ENCODE measurements around the gene RAB11FIP4.

DNA sequence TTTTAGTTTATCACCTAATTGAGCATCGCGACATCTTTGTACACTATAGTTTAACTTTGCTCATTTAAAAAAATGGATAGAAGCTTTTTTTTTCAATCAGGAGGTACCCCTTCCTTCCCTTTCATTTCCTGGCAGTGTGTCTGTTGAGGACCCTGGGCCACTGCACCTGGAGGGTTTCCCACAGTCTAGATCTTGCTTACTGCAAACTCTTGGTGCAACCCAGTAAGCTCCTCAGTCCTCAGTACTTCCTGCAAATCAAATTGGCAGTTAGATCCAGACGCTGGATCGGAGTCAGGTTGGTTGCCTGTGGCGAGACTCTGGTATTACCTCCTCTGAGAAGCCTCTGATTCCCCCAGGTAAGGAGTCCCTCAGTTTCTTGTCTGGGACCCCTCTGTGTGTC is 162.0 kb downstream of the RAB11FIP4 start:
- TF ChIP-seq, protein P1, sequence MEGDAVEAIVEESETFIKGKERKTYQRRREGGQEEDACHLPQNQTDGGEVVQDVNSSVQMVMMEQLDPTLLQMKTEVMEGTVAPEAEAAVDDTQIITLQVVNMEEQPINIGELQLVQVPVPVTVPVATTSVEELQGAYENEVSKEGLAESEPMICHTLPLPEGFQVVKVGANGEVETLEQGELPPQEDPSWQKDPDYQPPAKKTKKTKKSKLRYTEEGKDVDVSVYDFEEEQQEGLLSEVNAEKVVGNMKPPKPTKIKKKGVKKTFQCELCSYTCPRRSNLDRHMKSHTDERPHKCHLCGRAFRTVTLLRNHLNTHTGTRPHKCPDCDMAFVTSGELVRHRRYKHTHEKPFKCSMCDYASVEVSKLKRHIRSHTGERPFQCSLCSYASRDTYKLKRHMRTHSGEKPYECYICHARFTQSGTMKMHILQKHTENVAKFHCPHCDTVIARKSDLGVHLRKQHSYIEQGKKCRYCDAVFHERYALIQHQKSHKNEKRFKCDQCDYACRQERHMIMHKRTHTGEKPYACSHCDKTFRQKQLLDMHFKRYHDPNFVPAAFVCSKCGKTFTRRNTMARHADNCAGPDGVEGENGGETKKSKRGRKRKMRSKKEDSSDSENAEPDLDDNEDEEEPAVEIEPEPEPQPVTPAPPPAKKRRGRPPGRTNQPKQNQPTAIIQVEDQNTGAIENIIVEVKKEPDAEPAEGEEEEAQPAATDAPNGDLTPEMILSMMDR (IDR thresholded peaks at IDR 0.05): no peak
- TF ChIP-seq EZH2 (IDR thresholded peaks at IDR 0.05; ENCODE audit: borderline replicate concordance, insufficient read depth, low read depth, low read length, poor library complexity, severe bottlenecking): no peak
